T47D (cell line): ENCODE data around the gene PPP1R12A.
"Not testable (repeated sequence)": the region's sequence is repeated elsewhere in the genome, so short reads cannot be mapped to it uniquely, and the experiment has no call there.

Experiments
- DNase-seq, 2 experiments: peaks; one replicate each; pipeline versions ENCODE4 v3.0.0 to v3.0.0-alpha.2; 2011 to 2012; ENCODE audit warnings: low read depth in 1 of 2, low spot score in 1 of 2
- JUND ChIP-seq: IDR thresholded peaks from 2 replicates; pipeline ENCODE4 v1.6.1; 2012; ENCODE audit warnings: low read depth
- in situ Hi-C: cut with HindIII; loops from 2 replicates; pipeline ENCODE4 v1.10.0; 2016; ENCODE audit warnings: low sequenced_read_pairs, low pct_unique_long_range_greater_than_20kb

Gene PPP1R12A

GRCh38 chr12:79900951-79901350, 33.9 kb downstream of the PPP1R12A start:
- TF ChIP-seq JUND: no peak
- no peak for DNase-seq
- in situ Hi-C loops: no loop called here

GRCh38 chr12:79900199-79900598, 34.7 kb downstream of the PPP1R12A start:
- in situ Hi-C loops: no loop called here

GRCh38 chr12:79897617-79898016, 37.3 kb downstream of the PPP1R12A start:
- in situ Hi-C loops: no loop called here
- DNase-seq: no peak
- no peak for TF ChIP-seq JUND

More at GRCh38 chr12:79900199-79900598, 34.7 kb downstream of the PPP1R12A start:
- no peak for DNase-seq
- TF ChIP-seq JUND: no peak

- no peak for TF ChIP-seq JUND
- in situ Hi-C loops: no loop called here
- no peak for DNase-seq
Observed at GRCh38 chr12:79895804-79896203, 39.1 kb downstream of the PPP1R12A start.

GRCh38 chr12:79895071-79895470, 39.8 kb downstream of the PPP1R12A start:
- in situ Hi-C loops: no loop called here
- no peak for TF ChIP-seq JUND
- DNase-seq: no peak

- in situ Hi-C loops: no loop called here
- DNase-seq: no peak
- TF ChIP-seq JUND: no peak
Observed at GRCh38 chr12:79891506-79892162, 43.3 kb downstream of the PPP1R12A start.

- no peak for TF ChIP-seq JUND
- no peak for DNase-seq
- in situ Hi-C loops: no loop called here
Observed at GRCh38 chr12:79887890-79888289, 47.0 kb downstream of the PPP1R12A start.

GRCh38 chr12:79886917-79887519, 47.9 kb downstream of the PPP1R12A start:
- in situ Hi-C loops: no loop called here
- peak; percentile 9 to 77 for DNase-seq
- no peak for TF ChIP-seq JUND

- TF ChIP-seq JUND: no peak
- in situ Hi-C loops: no loop called here
- DNase-seq: peak in 1 of 2 experiments; percentile 64
Observed at GRCh38 chr12:79885911-79886490, 48.9 kb downstream of the PPP1R12A start.

- DNase-seq: peak in 1 of 2 experiments; percentile 39
- no peak for TF ChIP-seq JUND
- in situ Hi-C loops: no loop called here
Observed at GRCh38 chr12:79884401-79885006, 50.4 kb downstream of the PPP1R12A start.

GRCh38 chr12:79883216-79883615, 51.7 kb downstream of the PPP1R12A start:
- no peak for DNase-seq
- in situ Hi-C loops: no loop called here
- TF ChIP-seq JUND: no peak

GRCh38 chr12:79881351-79881750, 53.5 kb downstream of the PPP1R12A start:
- TF ChIP-seq JUND: no peak
- in situ Hi-C loops: no loop called here
- no peak for DNase-seq

- DNase-seq, in situ Hi-C loops: not testable (repeated sequence)
Observed at GRCh38 chr12:79878506-79878905, 56.4 kb downstream of the PPP1R12A start.
